ENCODE data around the gene PFKFB4.

PFKFB4 gene

DNA sequence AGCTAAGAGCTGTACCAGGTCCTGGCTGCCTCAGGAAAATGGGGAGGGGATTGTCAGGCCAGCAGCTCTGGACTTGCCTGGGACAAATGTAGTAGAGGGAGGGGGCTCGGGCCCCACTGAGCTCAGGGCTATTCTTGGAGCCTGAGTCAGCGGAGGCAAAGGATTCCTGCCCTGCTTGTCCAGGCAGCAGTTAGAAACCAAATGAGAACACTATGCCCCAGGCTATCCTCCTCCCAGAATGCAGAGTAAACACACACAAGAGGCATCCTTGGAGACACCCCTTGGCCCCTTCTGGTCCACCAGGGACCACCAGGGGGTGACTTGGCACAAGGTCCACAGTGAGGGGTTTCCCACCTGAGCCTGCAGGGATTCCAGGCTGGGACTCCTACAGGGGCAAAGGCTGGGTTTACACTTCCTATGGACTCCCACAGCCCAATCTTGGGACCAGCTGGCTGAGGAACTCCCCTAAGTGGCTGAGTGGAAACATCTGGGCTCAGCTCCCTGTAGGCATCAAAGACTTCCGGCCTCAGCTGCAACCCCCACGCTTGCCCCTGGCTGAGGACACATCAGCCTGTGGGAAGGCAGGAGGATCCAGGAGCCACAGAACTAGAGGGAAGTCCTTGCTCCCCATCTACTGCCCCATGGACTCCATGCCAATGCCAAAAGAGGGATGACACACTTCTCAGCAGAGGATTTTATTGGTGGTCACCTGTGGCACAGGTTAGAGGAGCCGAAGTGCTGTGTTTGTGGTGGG is 41.9 kb upstream of the PFKFB4 start:
- peak; percentile 92 to 94 for DNase-seq (ENCODE audit: low read depth in 2 of 2)
- H3K4me3 ChIP-seq (replicated peaks in 1 of 2; ENCODE audit: low read depth in 2 of 2, low read length in 2 of 2), result peak overlapping the region in 1 of 2 donors; percentile 15
- TF ChIP-seq, protein P1, sequence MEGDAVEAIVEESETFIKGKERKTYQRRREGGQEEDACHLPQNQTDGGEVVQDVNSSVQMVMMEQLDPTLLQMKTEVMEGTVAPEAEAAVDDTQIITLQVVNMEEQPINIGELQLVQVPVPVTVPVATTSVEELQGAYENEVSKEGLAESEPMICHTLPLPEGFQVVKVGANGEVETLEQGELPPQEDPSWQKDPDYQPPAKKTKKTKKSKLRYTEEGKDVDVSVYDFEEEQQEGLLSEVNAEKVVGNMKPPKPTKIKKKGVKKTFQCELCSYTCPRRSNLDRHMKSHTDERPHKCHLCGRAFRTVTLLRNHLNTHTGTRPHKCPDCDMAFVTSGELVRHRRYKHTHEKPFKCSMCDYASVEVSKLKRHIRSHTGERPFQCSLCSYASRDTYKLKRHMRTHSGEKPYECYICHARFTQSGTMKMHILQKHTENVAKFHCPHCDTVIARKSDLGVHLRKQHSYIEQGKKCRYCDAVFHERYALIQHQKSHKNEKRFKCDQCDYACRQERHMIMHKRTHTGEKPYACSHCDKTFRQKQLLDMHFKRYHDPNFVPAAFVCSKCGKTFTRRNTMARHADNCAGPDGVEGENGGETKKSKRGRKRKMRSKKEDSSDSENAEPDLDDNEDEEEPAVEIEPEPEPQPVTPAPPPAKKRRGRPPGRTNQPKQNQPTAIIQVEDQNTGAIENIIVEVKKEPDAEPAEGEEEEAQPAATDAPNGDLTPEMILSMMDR (IDR thresholded peaks at IDR 0.05; ENCODE audit: low read depth, low read length), result no peak

DNA sequence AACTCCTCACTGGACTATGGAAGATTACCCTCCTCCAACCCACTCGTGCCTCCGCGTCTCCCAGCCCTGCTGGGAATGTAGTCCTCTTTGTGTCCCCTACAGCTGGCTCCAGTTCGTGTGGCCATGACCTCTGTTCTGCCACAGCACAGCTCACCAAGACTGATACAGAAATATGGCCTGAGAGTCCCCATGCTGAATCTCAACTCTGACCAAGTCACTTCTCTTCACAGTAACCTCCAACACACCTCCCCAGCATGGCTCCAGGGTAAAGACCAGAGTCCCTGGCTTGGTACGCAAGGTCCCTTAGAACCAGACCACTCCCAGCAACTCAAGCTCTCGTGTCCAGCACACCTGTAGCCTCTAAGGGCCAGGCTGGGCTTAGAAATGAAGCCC is 40.8 kb upstream of the PFKFB4 start:
- TF ChIP-seq, protein P1 (IDR thresholded peaks at IDR 0.05; ENCODE audit: low read depth, low read length), result no peak
- DNase-seq (ENCODE audit: low read depth in 2 of 2), result no peak
- H3K4me3 ChIP-seq (replicated peaks in 1 of 2; ENCODE audit: low read depth in 2 of 2, low read length in 2 of 2), result no peak overlapping the region

DNA sequence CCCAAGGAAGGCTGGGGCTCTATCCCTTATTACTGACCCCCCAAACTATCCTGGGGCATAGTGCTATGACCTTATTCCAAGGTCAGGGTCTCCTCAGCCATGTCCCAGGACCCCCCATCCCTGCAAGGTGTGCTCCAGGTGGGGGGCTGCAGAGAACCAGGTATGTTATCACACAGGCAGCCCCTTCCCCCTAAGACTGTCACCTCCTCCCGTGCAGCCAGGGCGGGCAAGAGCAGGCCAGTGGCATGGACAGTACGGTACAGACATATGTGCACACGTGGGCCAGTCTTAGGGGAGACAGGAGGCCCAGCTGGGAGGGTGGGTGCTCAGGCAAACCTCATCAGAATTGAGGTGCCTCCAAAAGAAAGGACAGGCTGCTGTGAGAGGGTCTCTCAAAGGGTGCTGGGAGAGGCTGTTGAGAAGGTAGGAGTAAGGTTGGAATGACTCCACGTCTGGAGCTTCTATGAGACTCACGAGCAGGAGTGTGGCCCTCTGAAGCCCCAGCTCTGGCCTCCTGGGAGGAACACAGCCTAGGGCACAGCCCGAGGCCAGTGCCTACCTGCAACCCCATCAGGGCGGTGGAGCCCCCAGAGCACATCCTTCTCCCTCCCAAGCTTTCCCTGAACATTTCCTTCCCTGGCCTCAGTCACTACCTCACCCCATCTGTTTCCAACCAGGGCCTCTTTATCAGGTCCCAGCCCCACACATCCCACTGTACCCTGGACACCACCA is 40.2 kb upstream of the PFKFB4 start:
- H3K4me3 ChIP-seq (replicated peaks in 1 of 2; ENCODE audit: low read depth in 2 of 2, low read length in 2 of 2), result no peak overlapping the region
- DNase-seq (ENCODE audit: low read depth in 2 of 2), result no peak
- TF ChIP-seq, protein P1 (IDR thresholded peaks at IDR 0.05; ENCODE audit: low read depth, low read length), result no peak

DNA sequence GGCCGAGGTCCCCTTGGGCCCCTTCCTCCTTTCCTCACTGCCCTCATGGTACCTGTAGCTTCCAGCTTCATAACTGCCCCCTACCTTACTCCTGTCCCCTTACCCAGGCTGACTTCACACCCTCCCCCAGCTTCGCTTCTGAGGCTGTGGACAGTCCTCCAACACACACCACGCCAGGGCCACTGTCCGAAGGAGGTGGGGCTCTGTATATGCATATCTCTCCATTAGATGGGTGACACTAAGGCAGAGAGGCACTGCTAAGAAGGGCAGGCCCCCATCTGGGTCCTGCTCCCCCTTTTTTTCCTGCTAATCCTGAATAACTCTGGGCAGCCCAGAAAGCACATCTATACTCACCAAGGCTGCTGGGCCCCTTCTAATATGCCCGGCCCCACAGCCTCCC is 39.6 kb upstream of the PFKFB4 start:
- TF ChIP-seq, protein P1 (IDR thresholded peaks at IDR 0.05; ENCODE audit: low read depth, low read length), result no peak
- no peak for DNase-seq (ENCODE audit: low read depth in 2 of 2)
- H3K4me3 ChIP-seq (replicated peaks in 1 of 2; ENCODE audit: low read depth in 2 of 2, low read length in 2 of 2), result no peak overlapping the region

DNA sequence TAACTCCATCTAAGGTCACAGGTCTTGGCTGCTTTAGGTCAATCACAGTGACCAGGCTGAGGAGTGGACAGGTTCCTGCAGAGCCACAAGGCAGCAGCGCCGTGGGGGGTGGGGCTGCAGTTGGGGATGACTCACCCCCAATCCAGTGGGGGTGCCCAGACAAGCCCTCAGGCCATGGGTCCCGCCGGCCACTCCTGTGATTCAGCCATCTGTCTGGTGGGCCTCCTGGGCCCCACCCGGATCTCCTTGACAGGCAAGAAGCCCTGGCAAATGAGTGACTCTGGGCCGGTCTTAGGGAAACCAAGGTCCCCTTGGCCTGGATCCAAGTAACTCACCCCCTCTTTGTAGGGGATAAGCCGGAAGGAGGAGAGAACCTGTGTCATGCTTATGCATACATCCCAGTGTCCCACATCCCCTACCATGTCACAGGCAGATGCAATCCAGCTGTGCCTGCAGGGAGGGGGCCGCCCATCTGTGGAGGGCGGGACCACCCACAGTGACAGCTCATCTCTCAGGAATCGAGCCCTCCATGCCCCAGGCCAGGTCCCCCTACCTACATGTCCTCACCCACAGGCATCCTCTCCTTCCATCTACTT is 39.0 kb upstream of the PFKFB4 start:
- peak overlapping the region in 1 of 2 donors; percentile 61 for H3K4me3 ChIP-seq (replicated peaks in 1 of 2; ENCODE audit: low read depth in 2 of 2, low read length in 2 of 2)
- TF ChIP-seq, protein P1 (IDR thresholded peaks at IDR 0.05; ENCODE audit: low read depth, low read length), result no peak
- DNase-seq (ENCODE audit: low read depth in 2 of 2), result peak; percentile 59 to 97

DNA sequence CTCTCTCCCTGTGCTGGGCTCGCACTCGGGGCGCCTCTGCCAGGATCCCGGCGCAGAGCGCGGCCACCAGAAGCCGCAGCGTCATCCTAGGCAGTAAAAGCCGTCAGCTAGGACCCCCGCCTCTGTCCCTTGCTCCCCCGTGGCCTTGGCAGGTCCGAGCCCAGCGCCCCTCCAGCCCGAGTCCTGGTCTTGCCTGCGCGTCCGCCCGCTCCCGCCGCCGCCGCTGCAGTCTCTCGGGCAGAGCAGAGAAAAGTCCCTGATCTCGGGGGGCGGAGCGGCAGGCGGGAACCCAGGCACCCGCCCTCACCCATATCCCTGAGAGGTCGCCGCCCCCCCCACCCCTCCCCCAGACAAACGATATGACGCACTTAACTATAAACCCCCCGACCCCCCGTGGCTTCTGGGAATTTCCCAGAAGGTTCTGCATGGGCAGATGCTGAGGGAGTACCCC is 38.5 kb upstream of the PFKFB4 start, which contains the start of gene COL7A1:
TSS of gene COL7A1 (minus strand) at position 255 of the 451 bp plus-strand sequence. CDS start at position 85, 170 bp downstream.
- H3K4me3 ChIP-seq (replicated peaks in 1 of 2; ENCODE audit: low read depth in 2 of 2, low read length in 2 of 2), result peak within 1 kb of the TSS; percentile 23 to 61
- TF ChIP-seq, protein P1 (IDR thresholded peaks at IDR 0.05; ENCODE audit: low read depth, low read length), result no peak
- DNase-seq (ENCODE audit: low read depth in 2 of 2), result no peak
